Measurements from ENCODE around the gene RPS2. TPM values are rescaled to one million over a fixed set of nuclear protein-coding genes. Genes with fewer than 3 reads are reported as not detected.
A peak's percentile ranks its signal among the peaks of the same experiment; 100 is the strongest.

Gene RPS2
- total RNA-seq, 1 experiment from 2014 or later = 2,961 TPM

GRCh38 chr16:1942810-1943726, 21.6 kb downstream of the RPS2 start, which contains the start of gene MSRB1:
Gene MSRB1 (minus strand): TSS chr16:1943199. CDS start chr16:1943156, 43 bp downstream.
- TF ChIP-seq CTCF (IDR thresholded peaks at IDR 0.05; ENCODE audit: insufficient read depth in 1 of 2, low read depth in 1 of 2, low read length in 1 of 2, severe bottlenecking in 1 of 2, unreplicated experiment in 1 of 2) = no peak
- CTCF ChIA-PET = interaction anchor here (0.7 to 1.3 kb wide), 2 partner anchors 237 to 309 kb away, joined by 3 read pairs; partner anchors contain the start of genes ECI1 and MAPK8IP3
- Histone ChIP-seq H3K36me3 (ENCODE audit: control insufficient read depth, insufficient read depth, low read length) (no peaks in the 10 kb centered on the region; the same call in none of the 2 replicates), H3K9me3 (no peaks in the 10 kb centered on the region), H3K4me1 (peaks cover 28% of the 10 kb centered on the region), H3K4me3 (ENCODE audit: low read depth, low read length) (peak within 1 kb of the TSS; percentile 60), H3K27me3 (replicated peaks; ENCODE audit: control insufficient read depth, insufficient read depth, low read length) (no peaks in the 10 kb centered on the region)
- no peaks in the 10 kb centered on the region for H3K9me3 Mint-ChIP-seq (ENCODE audit: unreplicated experiment)
- peaks cover 31% of the 10 kb centered on the region for H3K36me3 Mint-ChIP-seq (ENCODE audit: insufficient read depth, unreplicated experiment)
- POLR2A ChIA-PET = interaction anchor here (0.5 to 1.7 kb wide), 7 partner anchors 17 to 646 kb away, joined by 3 to 12 read pairs (median 4); partner anchors contain the start of genes CRAMP1, IFT140, RPS2 and TRAF7
- peak within 1 kb of the TSS; percentile 87 for H3K4me3 Mint-ChIP-seq (ENCODE audit: unreplicated experiment)
- intact Hi-C loops (cut with micrococcal nuclease; ENCODE audit: unreplicated experiment) = no loop called here
- no peaks in the 10 kb centered on the region for H3K4me1 Mint-ChIP-seq (ENCODE audit: low read depth, unreplicated experiment)
- H3K27ac Mint-ChIP-seq (ENCODE audit: unreplicated experiment) = peak within 1 kb of the TSS; percentile 82
- H3K27me3 Mint-ChIP-seq (ENCODE audit: insufficient read depth, unreplicated experiment) = no peaks in the 10 kb centered on the region
- DNase-seq = peak; percentile 99
- BruUV-seq (replicated peaks) = no TSS peak

- peak overlapping the region; percentile 60 for H3K4me3 ChIP-seq (ENCODE audit: low read depth, low read length)
- peak overlapping the region; percentile 87 for H3K4me3 Mint-ChIP-seq (ENCODE audit: unreplicated experiment)
- CTCF ChIA-PET = interaction anchor here (2.0 kb wide), 1 partner anchor 13 kb away, joined by 9 read pairs; no protein-coding TSS in a partner anchor
- H3K27me3 ChIP-seq (replicated peaks; ENCODE audit: control insufficient read depth, insufficient read depth, low read length) = no peaks in the 10 kb centered on the region
- DNase-seq = no peak
- H3K4me1 Mint-ChIP-seq (ENCODE audit: low read depth, unreplicated experiment) = no peaks in the 10 kb centered on the region
- peaks cover 34% of the 10 kb centered on the region for H3K36me3 Mint-ChIP-seq (ENCODE audit: insufficient read depth, unreplicated experiment)
- POLR2A ChIA-PET = interaction anchor here (1.0 to 1.4 kb wide), 2 partner anchors 18 to 23 kb away, joined by 3 to 12 read pairs; partner anchors contain the start of gene RPS2
- intact Hi-C loops (cut with micrococcal nuclease; ENCODE audit: unreplicated experiment) = no loop called here
- no peaks in the 10 kb centered on the region; the same call in none of the 2 replicates for H3K36me3 ChIP-seq (ENCODE audit: control insufficient read depth, insufficient read depth, low read length)
- peaks cover 28% of the 10 kb centered on the region for H3K4me1 ChIP-seq
- TSS peak; percentile 35 for BruUV-seq (replicated peaks)
- no peaks in the 10 kb centered on the region for H3K9me3 ChIP-seq
- H3K9me3 Mint-ChIP-seq (ENCODE audit: unreplicated experiment) = no peaks in the 10 kb centered on the region
- no peaks in the 10 kb centered on the region for H3K27me3 Mint-ChIP-seq (ENCODE audit: insufficient read depth, unreplicated experiment)
- no peak for TF ChIP-seq CTCF (IDR thresholded peaks at IDR 0.05; ENCODE audit: insufficient read depth in 1 of 2, low read depth in 1 of 2, low read length in 1 of 2, severe bottlenecking in 1 of 2, unreplicated experiment in 1 of 2)
- H3K27ac Mint-ChIP-seq (ENCODE audit: unreplicated experiment) = no peak overlapping the region
Measured at GRCh38 chr16:1942047-1942809, 22.4 kb downstream of the RPS2 start.

Data from Caco-2 (cell line).